Transverse colon (tissue), 3 donors: ENCODE results near the gene SLC1A1.

Experiments
- CTCF ChIP-seq, 5 experiments: fragments of 200-600 bp in 3 of 5; fragments of 450-650 bp in 2 of 5; sonication (generic) in 3 of 5; IDR thresholded peaks; 1 replicate in 2 of 5; 2 replicates in 3 of 5; pipeline ENCODE4 v1.5.1; 2016 to 2017; ENCODE audit warnings: antibody characterized with exemption in 5 of 5, inconsistent platforms in 3 of 5, mild to moderate bottlenecking in 2 of 5, moderate library complexity in 1 of 5
- EP300 ChIP-seq: sonication (generic); formaldehyde crosslinking; IDR thresholded peaks from one replicate; pipeline ENCODE4 v1.6.1; 2017; ENCODE audit warnings: antibody characterized with exemption, low read depth

GRCh38 chr9:4495537-4495936, 5.3 kb downstream of the SLC1A1 start:
- TF ChIP-seq CTCF (IDR thresholded peaks at IDR 0.05) = no peak
- TF ChIP-seq EP300 = no peak
